MCF 10A (cell line): Measurements from ENCODE around the gene MMP12. TPM values are rescaled to one million over a fixed set of nuclear protein-coding genes. Genes with fewer than 3 reads are reported as not detected.
"Not testable (repeated sequence)": the region's sequence is repeated elsewhere in the genome, so short reads cannot be mapped to it uniquely, and the experiment has no call there.

ENCODE experiments used
- BruUV-seq: library from RNA; stranded (reverse); fragments of 400-500 nt; replicated peaks from 2 replicates; lab custom pipeline; 2021; lab: Mats Ljungman, UMichigan
- CTCF ChIA-PET: fragments of 300-600 bp; sonication (Branson Sonifier 250); formaldehyde crosslinking; extraction: SDS; loops from one replicate; lab custom pipeline; 2021; ENCODE audit warnings: antibody characterized with exemption, inconsistent platforms; lab: Yijun Ruan, JAX
- POLR2A ChIA-PET: fragments of 300-600, 350-650 bp; sonication (Branson Sonifier 250); formaldehyde crosslinking; extraction: SDS; loops from one replicate; lab custom pipeline; 2020; ENCODE audit warnings: antibody characterized with exemption, inconsistent platforms; lab: Yijun Ruan, JAX
- DNase-seq: peaks from one replicate; pipeline ENCODE4 v3.0.0-alpha.2; 2018; ENCODE audit not compliant: unreplicated experiment
- H3K27ac Mint-ChIP-seq: one replicate; pipeline ENCODE4 v1.8.0; 2022; ENCODE audit warnings: mild to moderate bottlenecking, low read depth, mixed read lengths; ENCODE audit not compliant: unreplicated experiment
- H3K27me3 Mint-ChIP-seq: one replicate; pipeline ENCODE4 v1.8.0; 2022; ENCODE audit warnings: mixed read lengths; ENCODE audit not compliant: insufficient read depth, unreplicated experiment
- H3K36me3 Mint-ChIP-seq: one replicate; pipeline ENCODE4 v1.8.0; 2022; ENCODE audit warnings: mild to moderate bottlenecking, moderate library complexity, mixed read lengths; ENCODE audit not compliant: insufficient read depth, unreplicated experiment
- H3K4me1 Mint-ChIP-seq: one replicate; pipeline ENCODE4 v1.8.0; 2022; ENCODE audit warnings: mixed read lengths; ENCODE audit not compliant: insufficient read depth, unreplicated experiment
- H3K4me3 Mint-ChIP-seq: one replicate; pipeline ENCODE4 v1.8.0; 2022; ENCODE audit warnings: mild to moderate bottlenecking, moderate library complexity, mixed read lengths; ENCODE audit not compliant: unreplicated experiment
- H3K9me3 Mint-ChIP-seq: one replicate; pipeline ENCODE4 v1.8.0; 2022; ENCODE audit warnings: mixed read lengths; ENCODE audit not compliant: unreplicated experiment
- intact Hi-C: fragments of 100-400 bp; cut with micrococcal nuclease; formaldehyde crosslinking; loops from 2 replicates; pipeline ENCODE4 v1.14.1; 2022
- total RNA-seq: library from RNA; stranded (reverse); gene quantifications from 2 replicates; pipeline ENCODE4 v1.2.3, GENCODE V29; 2022
- TF ChIP-seq, protein P1 (sequence below): fragments of 200-600 bp; IDR thresholded peaks from one replicate; pipeline ENCODE4 v1.8.0; 2022; ENCODE audit warnings: antibody characterized with exemption, mild to moderate bottlenecking; ENCODE audit not compliant: unreplicated experiment

Gene MMP12
- total RNA-seq, 1 experiment from 2014 or later, result not detected

- TF ChIP-seq, protein P1, sequence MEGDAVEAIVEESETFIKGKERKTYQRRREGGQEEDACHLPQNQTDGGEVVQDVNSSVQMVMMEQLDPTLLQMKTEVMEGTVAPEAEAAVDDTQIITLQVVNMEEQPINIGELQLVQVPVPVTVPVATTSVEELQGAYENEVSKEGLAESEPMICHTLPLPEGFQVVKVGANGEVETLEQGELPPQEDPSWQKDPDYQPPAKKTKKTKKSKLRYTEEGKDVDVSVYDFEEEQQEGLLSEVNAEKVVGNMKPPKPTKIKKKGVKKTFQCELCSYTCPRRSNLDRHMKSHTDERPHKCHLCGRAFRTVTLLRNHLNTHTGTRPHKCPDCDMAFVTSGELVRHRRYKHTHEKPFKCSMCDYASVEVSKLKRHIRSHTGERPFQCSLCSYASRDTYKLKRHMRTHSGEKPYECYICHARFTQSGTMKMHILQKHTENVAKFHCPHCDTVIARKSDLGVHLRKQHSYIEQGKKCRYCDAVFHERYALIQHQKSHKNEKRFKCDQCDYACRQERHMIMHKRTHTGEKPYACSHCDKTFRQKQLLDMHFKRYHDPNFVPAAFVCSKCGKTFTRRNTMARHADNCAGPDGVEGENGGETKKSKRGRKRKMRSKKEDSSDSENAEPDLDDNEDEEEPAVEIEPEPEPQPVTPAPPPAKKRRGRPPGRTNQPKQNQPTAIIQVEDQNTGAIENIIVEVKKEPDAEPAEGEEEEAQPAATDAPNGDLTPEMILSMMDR, result peak; percentile 61
- no peaks in the 10 kb centered on the region for H3K9me3 Mint-ChIP-seq
- BruUV-seq, result no TSS peak
- intact Hi-C loops, result loop anchor here (2.0 to 10.0 kb wide), 3 partner anchors 26 to 180 kb away; no protein-coding TSS in a partner anchor
- no peaks in the 10 kb centered on the region for H3K27me3 Mint-ChIP-seq
- H3K4me3 Mint-ChIP-seq, result no peak overlapping the region
- DNase-seq, result peak; percentile 54
- H3K27ac Mint-ChIP-seq, result no peak overlapping the region
- H3K4me1 Mint-ChIP-seq, result peaks cover 20% of the 10 kb centered on the region
- H3K36me3 Mint-ChIP-seq, result peaks cover 6% of the 10 kb centered on the region
- ChIA-PET CTCF (interaction anchor here (0.6 to 5.0 kb wide), 57 partner anchors 9 to 190 kb away, joined by 3 to 71 read pairs (median 4); no protein-coding TSS in a partner anchor), POLR2A (interaction anchor here (0.6 to 2.7 kb wide), 6 partner anchors 24 to 609 kb away, joined by 3 to 11 read pairs (median 5); no protein-coding TSS in a partner anchor)
These were observed 39.7 kb upstream of the MMP12 start for GRCh38 chr11:102914238-102915043.

DNA sequence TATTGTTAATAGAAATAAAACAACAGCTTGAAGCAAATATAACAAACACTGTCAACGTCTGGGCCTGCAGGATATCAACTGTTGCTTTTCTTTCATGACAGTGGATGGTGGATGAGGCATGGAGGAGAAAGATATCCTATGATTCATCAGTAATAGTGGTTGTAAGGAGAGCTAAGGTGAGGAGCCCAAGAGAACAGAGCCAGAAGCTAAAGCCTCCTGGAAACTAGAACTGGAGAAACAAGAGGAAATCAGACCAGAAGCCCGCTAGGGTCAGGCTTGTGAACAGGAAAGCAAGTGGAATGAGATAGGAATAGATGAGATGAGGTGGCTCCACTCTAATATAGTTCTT lies 37.7 kb upstream of the MMP12 start:
- no TSS peak for BruUV-seq
- Mint-ChIP-seq H3K27me3 (no peaks in the 10 kb centered on the region), H3K36me3 (peaks cover 6% of the 10 kb centered on the region), H3K4me3 (no peak overlapping the region), H3K27ac (peak overlapping the region; percentile 82), H3K9me3 (peaks cover 7% of the 10 kb centered on the region), H3K4me1 (peaks cover 20% of the 10 kb centered on the region)
- POLR2A ChIA-PET, result interaction anchor here (0.7 to 1.9 kb wide), 10 partner anchors 12 to 196 kb away, joined by 3 to 9 read pairs (median 3); partner anchors contain the start of gene DYNC2H1
- peak; percentile 12 for DNase-seq
- CTCF ChIA-PET, result interaction anchor here (0.6 to 5.0 kb wide), 7 partner anchors 14 to 179 kb away, joined by 3 to 71 read pairs (median 3); no protein-coding TSS in a partner anchor
- TF ChIP-seq, protein P1, result no peak
- intact Hi-C loops, result loop anchor here (10.0 kb wide), 1 partner anchor 178 kb away; no protein-coding TSS in a partner anchor

DNA sequence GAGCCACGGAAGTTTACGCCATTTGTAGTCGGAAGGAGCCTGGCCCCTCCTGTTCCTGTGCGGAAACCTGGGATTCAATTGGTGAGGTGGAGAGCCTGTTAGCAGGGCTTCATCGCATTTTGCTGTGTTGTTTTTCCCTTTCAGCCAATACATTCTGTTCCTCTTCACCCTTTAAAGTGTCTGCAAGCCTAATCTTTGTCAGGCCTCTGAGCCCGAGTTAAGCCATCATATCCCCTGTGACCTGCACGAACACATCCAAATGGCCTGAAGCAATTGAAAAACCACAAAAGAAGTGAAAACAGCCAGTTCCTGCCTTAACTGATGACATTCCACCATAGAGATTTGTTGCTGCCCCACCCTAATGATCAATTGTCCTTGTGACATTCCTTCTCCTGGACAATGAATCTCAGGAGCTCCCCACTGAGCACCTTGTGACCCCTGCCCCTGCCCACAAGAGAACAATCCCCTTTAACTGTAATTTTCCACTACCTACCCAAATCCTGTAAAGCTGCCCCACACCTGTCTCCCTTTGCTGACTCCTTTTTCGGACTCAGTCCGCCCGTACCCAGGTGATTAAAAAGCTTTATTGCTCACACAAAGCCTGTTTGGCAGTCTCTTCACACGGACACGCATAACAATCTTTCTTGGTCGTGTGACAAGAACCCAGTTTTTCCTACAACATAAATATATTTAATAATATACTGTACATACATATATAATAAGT lies 37.1 kb upstream of the MMP12 start:
- POLR2A ChIA-PET, result interaction anchor here (0.6 to 1.9 kb wide), 10 partner anchors 12 to 566 kb away, joined by 3 to 9 read pairs (median 3); partner anchors contain the start of gene DYNC2H1
- Mint-ChIP-seq H3K36me3 (peaks cover 6% of the 10 kb centered on the region), H3K4me1 (peaks cover 20% of the 10 kb centered on the region), H3K4me3 (no peak overlapping the region), H3K27me3 (no peaks in the 10 kb centered on the region), H3K9me3 (peaks cover 7% of the 10 kb centered on the region), H3K27ac (peak overlapping the region; percentile 82)
- intact Hi-C loops, result loop anchor here (10.0 kb wide), 1 partner anchor 177 kb away; no protein-coding TSS in a partner anchor
- DNase-seq, result peak; percentile 40
- TF ChIP-seq, protein P1, result no peak
- no TSS peak for BruUV-seq
- CTCF ChIA-PET, result interaction anchor here (0.6 to 5.0 kb wide), 6 partner anchors 14 to 102 kb away, joined by 3 to 71 read pairs (median 4); no protein-coding TSS in a partner anchor

- H3K27me3 Mint-ChIP-seq, intact Hi-C loops, H3K27ac Mint-ChIP-seq, BruUV-seq, H3K4me1 Mint-ChIP-seq, H3K9me3 Mint-ChIP-seq, H3K4me3 Mint-ChIP-seq, H3K36me3 Mint-ChIP-seq: not testable (repeated sequence)
- CTCF ChIA-PET, result interaction anchor here (1.3 kb wide), 2 partner anchors 9 to 35 kb away, joined by 5 read pairs; no protein-coding TSS in a partner anchor
- DNase-seq, result peak; percentile 42
- POLR2A ChIA-PET, result interaction anchor here (0.6 to 1.4 kb wide), 2 partner anchors 14 to 54 kb away, joined by 3 to 4 read pairs; no protein-coding TSS in a partner anchor
These were observed 31.1 kb upstream of the MMP12 start for GRCh38 chr11:102905848-102906247.

GRCh38 chr11:102903895-102904294 lies 29.1 kb upstream of the MMP12 start:
- POLR2A ChIA-PET, H3K36me3 Mint-ChIP-seq, H3K27me3 Mint-ChIP-seq, H3K4me3 Mint-ChIP-seq, H3K4me1 Mint-ChIP-seq, DNase-seq, H3K9me3 Mint-ChIP-seq, H3K27ac Mint-ChIP-seq, intact Hi-C loops, BruUV-seq: not testable (repeated sequence)
- CTCF ChIA-PET, result interaction anchor here (1.3 kb wide), 1 partner anchor 11 kb away, joined by 6 read pairs; no protein-coding TSS in a partner anchor
